Vagina (tissue), 2 donors: ENCODE results near the gene NLGN2.

ENCODE experiments used
- POLR2A ChIP-seq, 2 donors: fragments of 450-650 bp; IDR thresholded peaks; one replicate each; pipeline ENCODE4 v1.6.1; 2017; ENCODE audit warnings: antibody characterized with exemption in 2 of 2, mild to moderate bottlenecking in 2 of 2, moderate library complexity in 2 of 2
- POLR2AphosphoS5 ChIP-seq, 2 donors: sonication (generic); formaldehyde crosslinking; IDR thresholded peaks; one replicate each; pipeline ENCODE4 v1.9.0; 2017; ENCODE audit warnings: antibody characterized with exemption in 2 of 2, mild to moderate bottlenecking in 2 of 2, low read depth in 1 of 2; ENCODE audit not compliant: insufficient read depth in 1 of 2
- TF ChIP-seq, protein P1 (sequence below), 3 experiments: fragments of 450-650 bp in 2 of 3; fragments of 200-600 bp in 1 of 3; sonication (generic) in 1 of 3; IDR thresholded peaks; one replicate each; pipeline ENCODE4 v1.5.1; 2017 to 2019; ENCODE audit warnings: antibody characterized with exemption in 3 of 3, mild to moderate bottlenecking in 2 of 3, moderate library complexity in 2 of 3

DNA sequence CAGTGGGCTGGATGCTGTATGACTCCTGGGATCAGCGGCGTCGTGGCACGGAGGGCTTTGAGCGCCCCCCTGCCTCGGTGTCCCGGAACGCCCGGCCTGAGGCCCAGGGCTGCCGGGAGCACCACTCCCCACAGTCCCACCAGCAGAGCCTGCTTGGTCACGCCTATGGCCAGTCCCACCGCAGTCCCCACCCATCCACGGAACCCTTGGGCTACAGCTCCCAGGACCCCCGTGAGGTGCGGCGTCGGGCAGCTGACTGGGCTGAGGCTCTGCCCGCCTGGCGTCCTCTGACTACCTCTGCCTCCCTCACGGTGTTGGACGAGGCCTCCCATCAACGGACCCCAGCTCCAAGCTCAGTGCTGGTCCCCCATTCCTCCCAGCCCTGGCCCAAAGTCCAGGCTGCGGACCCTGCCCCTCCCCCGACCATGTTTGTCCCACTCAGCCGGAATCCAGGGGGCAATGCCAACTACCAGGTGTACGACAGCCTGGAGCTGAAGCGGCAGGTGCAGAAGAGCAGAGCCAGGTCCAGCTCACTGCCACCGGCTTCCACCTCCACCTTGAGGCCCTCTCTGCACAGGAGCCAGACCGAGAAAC, 19.3 kb downstream of the NLGN2 start:
- TF ChIP-seq, protein P1, sequence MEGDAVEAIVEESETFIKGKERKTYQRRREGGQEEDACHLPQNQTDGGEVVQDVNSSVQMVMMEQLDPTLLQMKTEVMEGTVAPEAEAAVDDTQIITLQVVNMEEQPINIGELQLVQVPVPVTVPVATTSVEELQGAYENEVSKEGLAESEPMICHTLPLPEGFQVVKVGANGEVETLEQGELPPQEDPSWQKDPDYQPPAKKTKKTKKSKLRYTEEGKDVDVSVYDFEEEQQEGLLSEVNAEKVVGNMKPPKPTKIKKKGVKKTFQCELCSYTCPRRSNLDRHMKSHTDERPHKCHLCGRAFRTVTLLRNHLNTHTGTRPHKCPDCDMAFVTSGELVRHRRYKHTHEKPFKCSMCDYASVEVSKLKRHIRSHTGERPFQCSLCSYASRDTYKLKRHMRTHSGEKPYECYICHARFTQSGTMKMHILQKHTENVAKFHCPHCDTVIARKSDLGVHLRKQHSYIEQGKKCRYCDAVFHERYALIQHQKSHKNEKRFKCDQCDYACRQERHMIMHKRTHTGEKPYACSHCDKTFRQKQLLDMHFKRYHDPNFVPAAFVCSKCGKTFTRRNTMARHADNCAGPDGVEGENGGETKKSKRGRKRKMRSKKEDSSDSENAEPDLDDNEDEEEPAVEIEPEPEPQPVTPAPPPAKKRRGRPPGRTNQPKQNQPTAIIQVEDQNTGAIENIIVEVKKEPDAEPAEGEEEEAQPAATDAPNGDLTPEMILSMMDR (IDR thresholded peaks at IDR 0.05) = no peak
- TF ChIP-seq POLR2A (IDR thresholded peaks at IDR 0.05) (no peak), POLR2AphosphoS5 (IDR thresholded peaks at IDR 0.05; ENCODE audit: insufficient read depth in 1 of 2, low read depth in 1 of 2) (no peak)
